K562 (cell line): Measurements from ENCODE around the gene ULK1. TPM values are rescaled to one million over a fixed set of nuclear protein-coding genes. Genes with fewer than 3 reads are reported as not detected.

Source experiments
- ATAC-seq: fragments of 200-7000 bp; cut with Tn5 transposase; 3 replicates; pipeline ENCODE4 v1.9.1; 2020; ENCODE audit warnings: moderate library complexity
- BruUV-seq: library from RNA; stranded (reverse); fragments of 400-500 nt; replicated peaks from 2 replicates; lab custom pipeline; 2021; lab: Mats Ljungman, UMichigan
- CTCF ChIA-PET: fragments of 300-600 bp; formaldehyde crosslinking; extraction: SDS; loops from one replicate; lab custom pipeline; 2021; ENCODE audit warnings: low intra/inter-chr PET ratio; lab: Yijun Ruan, JAX
- POLR2A ChIA-PET: fragments of 300-600, 350-650 bp; sonication (Branson Sonifier 250); formaldehyde crosslinking; extraction: SDS; loops from one replicate; lab custom pipeline; 2021; ENCODE audit warnings: antibody characterized with exemption, inconsistent platforms; lab: Yijun Ruan, JAX
- DNase-seq, 4 experiments: peaks; one replicate each; pipeline versions ENCODE4 v3.0.0 to v3.0.0-alpha.2; 2011 to 2018; ENCODE audit warnings: low spot score in 3 of 4, mixed read lengths in 3 of 4; ENCODE audit errors: extremely low read depth in 1 of 4
- FAIRE-seq: peaks from 2 replicates; lab custom pipeline; 2011; peaks lifted over from hg19 to GRCh38; lab: Jason Lieb, UNC
- H2AFZ ChIP-seq: 2 replicates; pipeline ENCODE4 v1.6.0; 2011; ENCODE audit warnings: low read depth, low read length, control low read depth, inconsistent platforms
- H3K27ac ChIP-seq: fragments of 200-600 bp; 3 replicates; pipeline ENCODE4 v1.8.0; 2011; ENCODE audit warnings: low read depth, mild to moderate bottlenecking, control low read depth, inconsistent platforms, low read length, moderate library complexity, mixed read lengths; ENCODE audit errors: extremely low read depth
- H3K27me3 ChIP-seq, 2 experiments: fragments of 300-600 bp in 1 of 2; 2 replicates in 1 of 2; 3 replicates in 1 of 2; pipeline versions ENCODE4 v1.6.0 to v1.8.0; 2011; ENCODE audit warnings: inconsistent platforms in 2 of 2, low read length in 2 of 2, mild to moderate bottlenecking in 1 of 2, mixed read lengths in 1 of 2, moderate library complexity in 1 of 2; ENCODE audit not compliant: control insufficient read depth in 2 of 2, insufficient read depth in 2 of 2
- H3K36me3 ChIP-seq: fragments of 300-600 bp; 3 replicates; pipeline ENCODE4 v1.8.0; 2011; ENCODE audit warnings: mild to moderate bottlenecking, low read length, inconsistent platforms; ENCODE audit not compliant: control insufficient read depth, insufficient read depth
- H3K4me1 ChIP-seq, 2 experiments: fragments of 200-600 bp in 1 of 2; replicated peaks in 1 of 2; 2 replicates in 1 of 2; 3 replicates in 1 of 2; pipeline versions ENCODE4 v1.5.1 to v1.8.0; 2011; ENCODE audit warnings: inconsistent platforms in 2 of 2, low read length in 2 of 2, mild to moderate bottlenecking in 1 of 2, mixed read lengths in 1 of 2, moderate library complexity in 1 of 2; ENCODE audit not compliant: control insufficient read depth in 2 of 2, insufficient read depth in 2 of 2
- H3K4me2 ChIP-seq: 2 replicates; pipeline ENCODE4 v1.6.1; 2011; ENCODE audit warnings: low read length, control low read depth, inconsistent platforms, mixed read lengths; ENCODE audit not compliant: insufficient read depth
- H3K4me3 ChIP-seq: fragments of 200-600 bp; sonication (generic), shearing (Covaris generic); 2 replicates; pipeline ENCODE4 v1.5.1; 2016; ENCODE audit warnings: control low read depth, inconsistent platforms
- H3K79me2 ChIP-seq: fragments of 200-600 bp; 3 replicates; pipeline ENCODE4 v1.8.0; 2011; ENCODE audit warnings: low read length, inconsistent platforms; ENCODE audit not compliant: control insufficient read depth, insufficient read depth
- H3K9ac ChIP-seq, 2 experiments: 2 replicates each; pipeline versions ENCODE4 v1.6.0 to v1.6.1; 2011; ENCODE audit warnings: low read depth in 2 of 2, low read length in 2 of 2, control low read depth in 1 of 2, inconsistent platforms in 1 of 2, mild to moderate bottlenecking in 1 of 2, mixed read lengths in 1 of 2; ENCODE audit not compliant: insufficient read depth in 1 of 2
- H3K9me1 ChIP-seq: one replicate; pipeline ENCODE4 v1.6.0; 2011; ENCODE audit warnings: inconsistent platforms, mild to moderate bottlenecking, low read length, moderate library complexity; ENCODE audit not compliant: control insufficient read depth, insufficient read depth
- H3K9me3 ChIP-seq: replicated peaks from 2 replicates; pipeline ENCODE4 v1.5.1; 2011; ENCODE audit warnings: low read depth, low read length, inconsistent platforms; ENCODE audit not compliant: control insufficient read depth, insufficient read depth
- H4K20me1 ChIP-seq: replicated peaks from 2 replicates; pipeline ENCODE4 v1.6.1; 2011; ENCODE audit warnings: low read length, inconsistent platforms, mixed read lengths; ENCODE audit not compliant: control insufficient read depth, insufficient read depth
- HNRNPL ChIP-seq: fragments of 200-400 bp; formaldehyde crosslinking; IDR thresholded peaks from 2 replicates; pipeline ENCODE4 v1.6.1; 2017; ENCODE audit warnings: low read depth, mild to moderate bottlenecking, low read length
- KLF16 ChIP-seq: IDR thresholded peaks from 2 replicates; pipeline ENCODE4 v1.6.1; 2016; ENCODE audit warnings: antibody characterized with exemption
- MEIS2 ChIP-seq: fragments of 450-650 bp; IDR thresholded peaks from 2 replicates; pipeline ENCODE4 v1.6.1; 2014; ENCODE audit warnings: mild to moderate bottlenecking; ENCODE audit not compliant: partially characterized antibody
- RBM22 ChIP-seq: fragments of 200-400 bp; formaldehyde crosslinking; IDR thresholded peaks from 2 replicates; pipeline ENCODE4 v1.6.1; 2018; ENCODE audit warnings: low read length, low read depth; ENCODE audit not compliant: poor library complexity, severe bottlenecking
- U2AF1 ChIP-seq: fragments of 200-400 bp; formaldehyde crosslinking; optimal IDR thresholded peaks from 2 replicates; pipeline ENCODE3; 2017; ENCODE audit warnings: mild to moderate bottlenecking, low read depth, low read length, moderate library complexity
- ZNF77 ChIP-seq: fragments of 250-450 bp; sonication (Bioruptor Pico); IDR thresholded peaks from 2 replicates; pipeline ENCODE4 v1.5.0; 2020
- WGBS: fragments of 100-300 bp; shearing (Covaris generic); methylation state at CpG from one replicate; pipeline ENCODE4 v1.1.6; 2016; ENCODE audit warnings: low coverage, mixed read lengths; ENCODE audit not compliant: insufficient coverage; ENCODE audit errors: missing lambda C conversion rate; 5-methylcytosine and 5-hydroxymethylcytosine counted together
- in situ Hi-C: fragments of 300-500 bp; cut with MboI; formaldehyde crosslinking; loops from 4 replicates; pipeline ENCODE4 v1.15.0; 2018; ENCODE audit warnings: inconsistent platforms, mixed read lengths
- intact Hi-C: fragments of 100-400 bp; cut with micrococcal nuclease; formaldehyde crosslinking; loops from 2 replicates; pipeline ENCODE4 v1.14.2; 2022
- polyA plus RNA-seq, 8 experiments: library from polyadenylated mRNA; depleted of rRNA in 4 of 8; stranded (reverse) in 5 of 8; unstranded in 3 of 8; fragments of >200 nt; fragmentation: Nextera tagmentation in 2 of 8; fragmentation: Illumina TruSeq in 1 of 8; extraction: Ambion mirVana in 2 of 8; extraction: Trizol in 1 of 8; gene quantifications; 2 replicates each; pipeline versions ENCODE4 v1.2.1 to v1.2.3, GENCODE V29; 2011 to 2014; ENCODE audit warnings: inconsistent platforms in 1 of 8, missing spikeins in 1 of 8
- total RNA-seq, 7 experiments: library from RNA; depleted of rRNA in 6 of 7; stranded (reverse); fragments of >200 nt in 6 of 7; fragmentation: Illumina TruSeq in 2 of 7; extraction: Trizol in 2 of 7; gene quantifications; 2 replicates each; pipeline versions ENCODE4 v1.2.1 to v1.2.3, GENCODE V29; 2011 to 2021; ENCODE audit warnings: low replicate concordance in 1 of 7
- TF ChIP-seq, protein P1 (sequence below): sonication (generic); formaldehyde crosslinking; IDR thresholded peaks from 2 replicates; pipeline ENCODE4 v1.8.1; 2023; ENCODE audit warnings: missing genetic modification reagents, mild to moderate bottlenecking, borderline replicate concordance
- TF ChIP-seq, protein P2 (sequence below): sonication (generic); formaldehyde crosslinking; IDR thresholded peaks from 2 replicates; pipeline ENCODE4 v1.9.0; 2022; ENCODE audit warnings: mild to moderate bottlenecking, missing genetic modification reagents
- TF ChIP-seq, protein P3 (sequence below): fragments of 250-450 bp; sonication (Bioruptor Pico); IDR thresholded peaks from 2 replicates; pipeline ENCODE4 v1.8.0; 2021; ENCODE audit warnings: mild to moderate bottlenecking, moderate library complexity

The ULK1 gene
- total and polyA plus RNA-seq, 9 of the 15 experiments (the other 6 are each of a cell fraction or from before 2014, with no cell fraction given), result 0.15 to 29.4 (median 2.5) TPM

DNA sequence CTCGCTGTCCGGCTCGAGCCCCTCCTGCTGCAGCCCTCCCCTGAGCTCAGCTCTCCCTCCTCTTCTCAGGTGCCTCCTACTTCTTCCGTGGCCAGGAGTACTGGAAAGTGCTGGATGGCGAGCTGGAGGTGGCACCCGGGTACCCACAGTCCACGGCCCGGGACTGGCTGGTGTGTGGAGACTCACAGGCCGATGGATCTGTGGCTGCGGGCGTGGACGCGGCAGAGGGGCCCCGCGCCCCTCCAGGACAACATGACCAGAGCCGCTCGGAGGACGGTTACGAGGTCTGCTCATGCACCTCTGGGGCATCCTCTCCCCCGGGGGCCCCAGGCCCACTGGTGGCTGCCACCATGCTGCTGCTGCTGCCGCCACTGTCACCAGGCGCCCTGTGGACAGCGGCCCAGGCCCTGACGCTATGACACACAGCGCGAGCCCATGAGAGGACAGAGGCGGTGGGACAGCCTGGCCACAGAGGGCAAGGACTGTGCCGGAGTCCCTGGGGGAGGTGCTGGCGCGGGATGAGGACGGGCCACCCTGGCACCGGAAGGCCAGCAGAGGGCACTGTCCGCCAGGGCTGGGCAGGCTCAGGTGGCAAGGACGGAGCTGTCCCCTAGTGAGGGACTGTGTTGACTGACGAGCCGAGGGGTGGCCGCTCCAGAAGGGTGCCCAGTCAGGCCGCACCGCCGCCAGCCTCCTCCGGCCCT, 43.4 kb upstream of the ULK1 start:
- no peak for FAIRE-seq
- no peaks in the 10 kb centered on the region for H3K9me3 ChIP-seq
- POLR2A ChIA-PET, result interaction anchor here (0.7 kb wide), 1 partner anchor 96 kb away, joined by 3 read pairs; no protein-coding TSS in a partner anchor
- no peaks in the 10 kb centered on the region for H3K27me3 ChIP-seq
- H3K4me1 ChIP-seq, result peaks cover 0 to 63% of the 10 kb centered on the region in 2 experiments; a peak in 2 of 5 replicates
- intact Hi-C loops (loop anchor here (5.0 kb wide), 1 partner anchor 151 kb away; no protein-coding TSS in a partner anchor), in situ Hi-C loops (no loop called here)
- no peak overlapping the region for H3K27ac ChIP-seq
- H3K9me1 ChIP-seq, result no peaks in the 10 kb centered on the region
- H3K4me3 ChIP-seq, result no peak overlapping the region
- H4K20me1 ChIP-seq, result no peaks in the 10 kb centered on the region
- WGBS, result 71% methylated on average over 33 of the region's 41 CpGs
- CTCF ChIA-PET, result interaction anchor here (0.7 kb wide), 1 partner anchor 151 kb away, joined by 3 read pairs; no protein-coding TSS in a partner anchor
- peak; percentile 65 for ATAC-seq
- H3K9ac ChIP-seq, result peak overlapping the region in 1 of 2 experiments; percentile 17; a peak in 1 of 4 replicates
- H3K36me3 ChIP-seq, result no peaks in the 10 kb centered on the region
- no peaks in the 10 kb centered on the region for H3K79me2 ChIP-seq
- BruUV-seq, result no TSS peak
- no peak for DNase-seq
- H2AFZ ChIP-seq, result no peak overlapping the region
- no peak overlapping the region for H3K4me2 ChIP-seq
- no peak for TF ChIP-seq KLF16
- TF ChIP-seq, protein P1, sequence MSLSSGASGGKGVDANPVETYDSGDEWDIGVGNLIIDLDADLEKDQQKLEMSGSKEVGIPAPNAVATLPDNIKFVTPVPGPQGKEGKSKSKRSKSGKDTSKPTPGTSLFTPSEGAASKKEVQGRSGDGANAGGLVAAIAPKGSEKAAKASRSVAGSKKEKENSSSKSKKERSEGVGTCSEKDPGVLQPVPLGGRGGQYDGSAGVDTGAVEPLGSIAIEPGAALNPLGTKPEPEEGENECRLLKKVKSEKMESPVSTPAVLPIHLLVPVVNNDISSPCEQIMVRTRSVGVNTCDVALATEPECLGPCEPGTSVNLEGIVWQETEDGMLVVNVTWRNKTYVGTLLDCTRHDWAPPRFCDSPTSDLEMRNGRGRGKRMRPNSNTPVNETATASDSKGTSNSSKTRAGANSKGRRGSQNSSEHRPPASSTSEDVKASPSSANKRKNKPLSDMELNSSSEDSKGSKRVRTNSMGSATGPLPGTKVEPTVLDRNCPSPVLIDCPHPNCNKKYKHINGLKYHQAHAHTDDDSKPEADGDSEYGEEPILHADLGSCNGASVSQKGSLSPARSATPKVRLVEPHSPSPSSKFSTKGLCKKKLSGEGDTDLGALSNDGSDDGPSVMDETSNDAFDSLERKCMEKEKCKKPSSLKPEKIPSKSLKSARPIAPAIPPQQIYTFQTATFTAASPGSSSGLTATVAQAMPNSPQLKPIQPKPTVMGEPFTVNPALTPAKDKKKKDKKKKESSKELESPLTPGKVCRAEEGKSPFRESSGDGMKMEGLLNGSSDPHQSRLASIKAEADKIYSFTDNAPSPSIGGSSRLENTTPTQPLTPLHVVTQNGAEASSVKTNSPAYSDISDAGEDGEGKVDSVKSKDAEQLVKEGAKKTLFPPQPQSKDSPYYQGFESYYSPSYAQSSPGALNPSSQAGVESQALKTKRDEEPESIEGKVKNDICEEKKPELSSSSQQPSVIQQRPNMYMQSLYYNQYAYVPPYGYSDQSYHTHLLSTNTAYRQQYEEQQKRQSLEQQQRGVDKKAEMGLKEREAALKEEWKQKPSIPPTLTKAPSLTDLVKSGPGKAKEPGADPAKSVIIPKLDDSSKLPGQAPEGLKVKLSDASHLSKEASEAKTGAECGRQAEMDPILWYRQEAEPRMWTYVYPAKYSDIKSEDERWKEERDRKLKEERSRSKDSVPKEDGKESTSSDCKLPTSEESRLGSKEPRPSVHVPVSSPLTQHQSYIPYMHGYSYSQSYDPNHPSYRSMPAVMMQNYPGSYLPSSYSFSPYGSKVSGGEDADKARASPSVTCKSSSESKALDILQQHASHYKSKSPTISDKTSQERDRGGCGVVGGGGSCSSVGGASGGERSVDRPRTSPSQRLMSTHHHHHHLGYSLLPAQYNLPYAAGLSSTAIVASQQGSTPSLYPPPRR (CRISPR knock-in tag), result no peak
- TF ChIP-seq ZNF77, result no peak
- TF ChIP-seq U2AF1, result no peak
- no peak for TF ChIP-seq RBM22
- peak; percentile 89 for TF ChIP-seq HNRNPL
- TF ChIP-seq, protein P2, sequence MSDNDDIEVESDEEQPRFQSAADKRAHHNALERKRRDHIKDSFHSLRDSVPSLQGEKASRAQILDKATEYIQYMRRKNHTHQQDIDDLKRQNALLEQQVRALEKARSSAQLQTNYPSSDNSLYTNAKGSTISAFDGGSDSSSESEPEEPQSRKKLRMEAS (CRISPR knock-in tag), result no peak
- TF ChIP-seq, protein P3, sequence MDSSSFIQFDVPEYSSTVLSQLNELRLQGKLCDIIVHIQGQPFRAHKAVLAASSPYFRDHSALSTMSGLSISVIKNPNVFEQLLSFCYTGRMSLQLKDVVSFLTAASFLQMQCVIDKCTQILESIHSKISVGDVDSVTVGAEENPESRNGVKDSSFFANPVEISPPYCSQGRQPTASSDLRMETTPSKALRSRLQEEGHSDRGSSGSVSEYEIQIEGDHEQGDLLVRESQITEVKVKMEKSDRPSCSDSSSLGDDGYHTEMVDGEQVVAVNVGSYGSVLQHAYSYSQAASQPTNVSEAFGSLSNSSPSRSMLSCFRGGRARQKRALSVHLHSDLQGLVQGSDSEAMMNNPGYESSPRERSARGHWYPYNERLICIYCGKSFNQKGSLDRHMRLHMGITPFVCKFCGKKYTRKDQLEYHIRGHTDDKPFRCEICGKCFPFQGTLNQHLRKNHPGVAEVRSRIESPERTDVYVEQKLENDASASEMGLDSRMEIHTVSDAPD, result no peak
- TF ChIP-seq MEIS2, result peak; percentile 34
